WTC11 (cell line): ENCODE results near the gene AHRR. TPM values are rescaled to one million over a fixed set of nuclear protein-coding genes. Genes with fewer than 3 reads are reported as not detected.

ENCODE experiments used
- ATAC-seq: fragments of 200-7000 bp; cut with Tn5 transposase; 2 replicates; pipeline ENCODE4 v1.10.0; 2021; ENCODE audit warnings: mild to moderate bottlenecking, moderate library complexity
- CTCF ChIA-PET: fragments of 300-600 bp; sonication (Branson Sonifier 250); formaldehyde crosslinking; loops from one replicate; lab custom pipeline; 2021; ENCODE audit warnings: antibody characterized with exemption; lab: Charles Lee
- POLR2A ChIA-PET: fragments of 350-600 bp; sonication (Branson Sonifier 250); formaldehyde crosslinking; loops from one replicate; lab custom pipeline; 2021; ENCODE audit warnings: antibody characterized with exemption; lab: Charles Lee
- DNase-seq: peaks from one replicate; pipeline ENCODE4 v3.0.0; 2021; ENCODE audit warnings: low spot score
- H3K27ac Mint-ChIP-seq: 2 replicates; pipeline ENCODE4 v1.8.0; 2021; ENCODE audit warnings: mixed read lengths
- H3K27me3 Mint-ChIP-seq: 2 replicates; pipeline ENCODE4 v1.8.0; 2021; ENCODE audit warnings: low read depth, mild to moderate bottlenecking, moderate library complexity, mixed read lengths
- H3K36me3 Mint-ChIP-seq: 2 replicates; pipeline ENCODE4 v1.8.0; 2021; ENCODE audit warnings: mixed read lengths
- H3K4me1 Mint-ChIP-seq: 2 replicates; pipeline ENCODE4 v1.8.0; 2022; ENCODE audit warnings: mixed read lengths
- H3K4me3 Mint-ChIP-seq: 2 replicates; pipeline ENCODE4 v1.8.0; 2021; ENCODE audit warnings: mild to moderate bottlenecking, moderate library complexity, mixed read lengths
- H3K9me3 Mint-ChIP-seq: 2 replicates; pipeline ENCODE4 v1.8.0; 2021; ENCODE audit warnings: mixed read lengths
- ATF3 ChIP-seq: sonication (generic); formaldehyde crosslinking; conservative IDR thresholded peaks from 2 replicates; pipeline ENCODE4 v1.8.1; 2022; ENCODE audit warnings: mild to moderate bottlenecking, missing genetic modification reagents
- ATF6 ChIP-seq: sonication (generic); formaldehyde crosslinking; IDR thresholded peaks from 2 replicates; pipeline ENCODE4 v1.8.1; 2023; ENCODE audit warnings: mild to moderate bottlenecking, missing genetic modification reagents
- CBFB ChIP-seq: sonication (generic); formaldehyde crosslinking; IDR thresholded peaks from 2 replicates; pipeline ENCODE4 v1.8.1; 2022; ENCODE audit warnings: mild to moderate bottlenecking, low read depth, missing genetic modification reagents
- E2F1 ChIP-seq: sonication (generic); formaldehyde crosslinking; IDR thresholded peaks from 2 replicates; pipeline ENCODE4 v1.8.0; 2022; ENCODE audit warnings: mild to moderate bottlenecking, missing genetic modification reagents
- EMX1 ChIP-seq: fragments of 250-450 bp; sonication (Bioruptor Pico); IDR thresholded peaks from 2 replicates; pipeline ENCODE4 v1.8.0; 2021; ENCODE audit warnings: mild to moderate bottlenecking
- ESRRA ChIP-seq: sonication (generic); formaldehyde crosslinking; IDR thresholded peaks from 2 replicates; pipeline ENCODE4 v1.8.1; 2022; ENCODE audit warnings: mild to moderate bottlenecking, missing genetic modification reagents, borderline replicate concordance
- ETV6 ChIP-seq: sonication (generic); formaldehyde crosslinking; IDR thresholded peaks from 2 replicates; pipeline ENCODE4 v1.8.1; 2022; ENCODE audit warnings: mild to moderate bottlenecking, missing genetic modification reagents
- FOXP4 ChIP-seq: sonication (generic); formaldehyde crosslinking; IDR thresholded peaks from 2 replicates; pipeline ENCODE4 v1.8.0; 2022; ENCODE audit warnings: mild to moderate bottlenecking, missing genetic modification reagents
- GABPB1 ChIP-seq: sonication (generic); formaldehyde crosslinking; IDR thresholded peaks from 2 replicates; pipeline ENCODE4 v1.8.1; 2023; ENCODE audit warnings: mild to moderate bottlenecking, missing genetic modification reagents
- GRHL2 ChIP-seq: fragments of 250-450 bp; sonication (Bioruptor Pico); IDR thresholded peaks from 2 replicates; pipeline ENCODE4 v1.8.0; 2022; ENCODE audit warnings: mild to moderate bottlenecking, moderate library complexity; ENCODE audit not compliant: insufficient replicate concordance, severe bottlenecking
- MAX ChIP-seq: sonication (generic); formaldehyde crosslinking; IDR thresholded peaks from 2 replicates; pipeline ENCODE4 v1.8.0; 2022; ENCODE audit warnings: mild to moderate bottlenecking, missing genetic modification reagents
- MXD4 ChIP-seq: fragments of 250-450 bp; sonication (Bioruptor Pico); IDR thresholded peaks from 2 replicates; pipeline ENCODE4 v1.8.0; 2021; ENCODE audit warnings: mild to moderate bottlenecking, moderate library complexity, borderline replicate concordance
- NFATC4 ChIP-seq: fragments of 250-450 bp; sonication (Bioruptor Pico); IDR thresholded peaks from 2 replicates; pipeline ENCODE4 v1.9.0; 2021; ENCODE audit warnings: mild to moderate bottlenecking
- NFYB ChIP-seq: sonication (generic); formaldehyde crosslinking; conservative IDR thresholded peaks from 2 replicates; pipeline ENCODE4 v1.8.0; 2022; ENCODE audit warnings: low read depth, missing genetic modification reagents
- PRDM15 ChIP-seq: sonication (generic); formaldehyde crosslinking; IDR thresholded peaks from 2 replicates; pipeline ENCODE4 v1.8.0; 2022; ENCODE audit warnings: missing genetic modification reagents
- PRRX2 ChIP-seq: fragments of 250-450 bp; sonication (Bioruptor Pico); IDR thresholded peaks from 2 replicates; pipeline ENCODE4 v1.8.0; 2021; ENCODE audit warnings: mild to moderate bottlenecking
- RORB ChIP-seq: fragments of 250-450 bp; sonication (Bioruptor Pico); IDR thresholded peaks from 2 replicates; pipeline ENCODE4 v1.9.0; 2021; ENCODE audit warnings: mild to moderate bottlenecking
- SMAD3 ChIP-seq: sonication (generic); formaldehyde crosslinking; IDR thresholded peaks from 2 replicates; pipeline ENCODE4 v1.8.0; 2022; ENCODE audit warnings: missing genetic modification reagents, mild to moderate bottlenecking, borderline replicate concordance
- SP1 ChIP-seq: sonication (generic); formaldehyde crosslinking; conservative IDR thresholded peaks from 2 replicates; pipeline ENCODE4 v1.8.1; 2022; ENCODE audit warnings: missing genetic modification reagents
- TP53 ChIP-seq: sonication (generic); formaldehyde crosslinking; IDR thresholded peaks from 2 replicates; pipeline ENCODE4 v1.8.1; 2023; ENCODE audit warnings: mild to moderate bottlenecking, missing genetic modification reagents
- USF2 ChIP-seq: sonication (generic); formaldehyde crosslinking; IDR thresholded peaks from 2 replicates; pipeline ENCODE4 v1.8.1; 2023; ENCODE audit warnings: mild to moderate bottlenecking, missing genetic modification reagents, moderate library complexity
- ZBTB43 ChIP-seq: sonication (generic); formaldehyde crosslinking; IDR thresholded peaks from 2 replicates; pipeline ENCODE4 v1.8.1; 2023; ENCODE audit warnings: mild to moderate bottlenecking, missing genetic modification reagents
- ZNF121 ChIP-seq: sonication (generic); formaldehyde crosslinking; IDR thresholded peaks from 2 replicates; pipeline ENCODE4 v1.8.0; 2023; ENCODE audit warnings: missing genetic modification reagents
- ZNF138 ChIP-seq: sonication (generic); formaldehyde crosslinking; conservative IDR thresholded peaks from 2 replicates; pipeline ENCODE4 v1.8.1; 2022; ENCODE audit warnings: mild to moderate bottlenecking, moderate library complexity, missing genetic modification reagents
- ZNF423 ChIP-seq: fragments of 250-450 bp; sonication (Bioruptor Pico); IDR thresholded peaks from 2 replicates; pipeline ENCODE4 v2.1.2; 2022; ENCODE audit warnings: mild to moderate bottlenecking, moderate library complexity
- total RNA-seq: library from RNA; stranded (reverse); gene quantifications from 3 replicates; pipeline ENCODE4 v1.2.3, GENCODE V29; 2021

The AHRR gene
- total RNA-seq, 1 experiment from 2014 or later, result 4.5 TPM

- ATAC-seq (no peak), DNase-seq (no peak)
- no peak overlapping the region for H3K4me3 Mint-ChIP-seq
- H3K9me3 Mint-ChIP-seq, result no peaks in the 10 kb centered on the region
- TF ChIP-seq ETV6 (CRISPR knock-in tag) (no peak), EMX1 (CRISPR knock-in tag) (no peak), E2F1 (CRISPR knock-in tag) (no peak), CBFB (CRISPR knock-in tag) (no peak), RORB (CRISPR knock-in tag) (no peak), ZNF121 (CRISPR knock-in tag) (no peak), ZNF423 (no peak), TP53 (CRISPR knock-in tag) (no peak), ZBTB43 (no peak), GRHL2 (CRISPR knock-in tag) (no peak), ATF3 (no peak), PRRX2 (no peak), MAX (CRISPR knock-in tag) (no peak), MXD4 (no peak), NFYB (CRISPR knock-in tag) (no peak), SP1 (no peak)
- H3K27me3 Mint-ChIP-seq, result peaks cover 19% of the 10 kb centered on the region
- H3K4me1 Mint-ChIP-seq, result peaks cover 12% of the 10 kb centered on the region
- CTCF ChIA-PET, result interaction anchor here (0.7 to 6.0 kb wide), 4 partner anchors 11 to 53 kb away, joined by 3 to 38 read pairs (median 4); no protein-coding TSS in a partner anchor
- no peak overlapping the region for H3K27ac Mint-ChIP-seq
- no peaks in the 10 kb centered on the region for H3K36me3 Mint-ChIP-seq
- POLR2A ChIA-PET, result interaction anchor here (0.9 to 1.6 kb wide), 2 partner anchors 9 to 11 kb away, joined by 3 read pairs; no protein-coding TSS in a partner anchor
Observed at GRCh38 chr5:402615-403359, 81.3 kb downstream of the AHRR start.

GRCh38 chr5:403995-404394 lies 82.5 kb downstream of the AHRR start:
- CTCF ChIA-PET, result interaction anchor here (1.3 to 6.0 kb wide), 5 partner anchors 10 to 215 kb away, joined by 3 to 38 read pairs (median 8); no protein-coding TSS in a partner anchor
- H3K4me3 Mint-ChIP-seq, result no peak overlapping the region

More at GRCh38 chr5:403995-404394, 82.5 kb downstream of the AHRR start:
- H3K36me3 Mint-ChIP-seq, result no peaks in the 10 kb centered on the region
- TF ChIP-seq NFATC4, result no peak
- TF ChIP-seq ESRRA, result no peak
- TF ChIP-seq SMAD3 (CRISPR knock-in tag), result no peak
- no peak for TF ChIP-seq ATF6 (CRISPR knock-in tag)
- TF ChIP-seq ZNF138 (CRISPR knock-in tag), result no peak
- no peak for TF ChIP-seq FOXP4 (CRISPR knock-in tag)
- no peak for TF ChIP-seq USF2
- TF ChIP-seq PRDM15 (CRISPR knock-in tag), result no peak
- no peak for TF ChIP-seq GABPB1 (CRISPR knock-in tag)
- TF ChIP-seq, all 79 proteins: peak for 0
- ATAC-seq (no peak), DNase-seq (no peak)
- H3K27ac Mint-ChIP-seq, result no peak overlapping the region
- H3K27me3 Mint-ChIP-seq, result peaks cover 19% of the 10 kb centered on the region
- POLR2A ChIA-PET, result no interaction called here
- peaks cover 12% of the 10 kb centered on the region for H3K4me1 Mint-ChIP-seq
- no peaks in the 10 kb centered on the region for H3K9me3 Mint-ChIP-seq
